Measurements from ENCODE around the gene HILPDA.

HILPDA gene

GRCh38 chr7:128448751-128449302 lies 6.9 kb upstream of the HILPDA start:
- TF ChIP-seq USF1 (IDR thresholded peaks at IDR 0.05): no peak
- no peak for TF ChIP-seq RAD21 (IDR thresholded peaks at IDR 0.05; ENCODE audit: low read depth)
- TF ChIP-seq NFIC (IDR thresholded peaks at IDR 0.05): no peak
- TF ChIP-seq, protein P1, sequence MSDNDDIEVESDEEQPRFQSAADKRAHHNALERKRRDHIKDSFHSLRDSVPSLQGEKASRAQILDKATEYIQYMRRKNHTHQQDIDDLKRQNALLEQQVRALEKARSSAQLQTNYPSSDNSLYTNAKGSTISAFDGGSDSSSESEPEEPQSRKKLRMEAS (IDR thresholded peaks at IDR 0.05): no peak
- TF ChIP-seq TEAD4 (IDR thresholded peaks at IDR 0.05): no peak
- no peak for TF ChIP-seq CEBPB (IDR thresholded peaks at IDR 0.05)
- TF ChIP-seq TCF12 (IDR thresholded peaks at IDR 0.05; ENCODE audit: low read depth): no peak
- no peak for TF ChIP-seq EP300 (IDR thresholded peaks at IDR 0.05; ENCODE audit: borderline replicate concordance)
- no peak for TF ChIP-seq FOXM1 (IDR thresholded peaks at IDR 0.05; ENCODE audit: borderline replicate concordance, low read depth)
- no peak for TF ChIP-seq TAF1 (IDR thresholded peaks at IDR 0.05; ENCODE audit: low read depth)
- TF ChIP-seq CREB1 (IDR thresholded peaks at IDR 0.05; ENCODE audit: low read depth): no peak
- TF ChIP-seq YY1 (IDR thresholded peaks at IDR 0.05; ENCODE audit: low read depth): no peak
- no peak for TF ChIP-seq REST (IDR thresholded peaks at IDR 0.05; ENCODE audit: low read depth)
- TF ChIP-seq ZBTB7A (IDR thresholded peaks at IDR 0.05; ENCODE audit: low read depth): no peak

DNA sequence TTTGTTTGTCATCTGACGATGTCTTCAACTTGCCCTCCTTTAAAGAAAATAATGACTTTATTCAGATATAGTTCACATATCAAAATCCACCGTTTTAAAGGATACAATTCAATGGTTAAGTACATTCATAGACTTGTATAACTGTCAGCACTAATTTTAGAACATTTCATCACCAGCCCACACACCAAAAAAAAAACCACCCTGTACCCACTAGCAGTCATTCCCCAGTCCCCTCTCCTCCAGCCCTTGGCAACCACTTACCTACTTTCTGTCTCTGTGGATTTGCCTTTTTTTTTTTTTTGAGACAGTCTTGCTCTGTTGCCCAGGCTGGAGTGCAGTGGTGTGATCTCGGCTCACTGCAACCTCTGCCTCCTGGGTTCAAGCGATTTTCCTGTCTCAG lies 5.3 kb upstream of the HILPDA start:
- TF ChIP-seq FOXM1 (IDR thresholded peaks at IDR 0.05; ENCODE audit: borderline replicate concordance, low read depth) (no peak), ZBTB7A (IDR thresholded peaks at IDR 0.05; ENCODE audit: low read depth) (no peak), RAD21 (IDR thresholded peaks at IDR 0.05; ENCODE audit: low read depth) (no peak), NFIC (IDR thresholded peaks at IDR 0.05) (no peak), EP300 (IDR thresholded peaks at IDR 0.05; ENCODE audit: borderline replicate concordance) (no peak), TEAD4 (IDR thresholded peaks at IDR 0.05) (no peak), CEBPB (IDR thresholded peaks at IDR 0.05) (no peak), YY1 (IDR thresholded peaks at IDR 0.05; ENCODE audit: low read depth) (no peak), USF1 (IDR thresholded peaks at IDR 0.05) (no peak), REST (IDR thresholded peaks at IDR 0.05; ENCODE audit: low read depth) (no peak), EGR1 (IDR thresholded peaks at IDR 0.05) (no peak), TAF1 (IDR thresholded peaks at IDR 0.05; ENCODE audit: low read depth) (no peak), TCF12 (IDR thresholded peaks at IDR 0.05; ENCODE audit: low read depth) (no peak), CREB1 (IDR thresholded peaks at IDR 0.05; ENCODE audit: low read depth) (no peak)
- TF ChIP-seq, protein P1 (IDR thresholded peaks at IDR 0.05): no peak

- TF ChIP-seq RAD21 (IDR thresholded peaks at IDR 0.05; ENCODE audit: low read depth) (no peak), USF1 (IDR thresholded peaks at IDR 0.05) (no peak), FOXM1 (IDR thresholded peaks at IDR 0.05; ENCODE audit: borderline replicate concordance, low read depth) (no peak), YY1 (IDR thresholded peaks at IDR 0.05; ENCODE audit: low read depth) (no peak), TAF1 (IDR thresholded peaks at IDR 0.05; ENCODE audit: low read depth) (no peak), EGR1 (IDR thresholded peaks at IDR 0.05) (no peak), NFIC (IDR thresholded peaks at IDR 0.05) (no peak), CREB1 (IDR thresholded peaks at IDR 0.05; ENCODE audit: low read depth) (no peak), TEAD4 (IDR thresholded peaks at IDR 0.05) (no peak)
Observed at GRCh38 chr7:128450913-128451312, 4.8 kb upstream of the HILPDA start.

- TF ChIP-seq ZBTB7A (IDR thresholded peaks at IDR 0.05; ENCODE audit: low read depth): no peak
Observed at GRCh38 chr7:128452552-128452951, 3.1 kb upstream of the HILPDA start.

DNA sequence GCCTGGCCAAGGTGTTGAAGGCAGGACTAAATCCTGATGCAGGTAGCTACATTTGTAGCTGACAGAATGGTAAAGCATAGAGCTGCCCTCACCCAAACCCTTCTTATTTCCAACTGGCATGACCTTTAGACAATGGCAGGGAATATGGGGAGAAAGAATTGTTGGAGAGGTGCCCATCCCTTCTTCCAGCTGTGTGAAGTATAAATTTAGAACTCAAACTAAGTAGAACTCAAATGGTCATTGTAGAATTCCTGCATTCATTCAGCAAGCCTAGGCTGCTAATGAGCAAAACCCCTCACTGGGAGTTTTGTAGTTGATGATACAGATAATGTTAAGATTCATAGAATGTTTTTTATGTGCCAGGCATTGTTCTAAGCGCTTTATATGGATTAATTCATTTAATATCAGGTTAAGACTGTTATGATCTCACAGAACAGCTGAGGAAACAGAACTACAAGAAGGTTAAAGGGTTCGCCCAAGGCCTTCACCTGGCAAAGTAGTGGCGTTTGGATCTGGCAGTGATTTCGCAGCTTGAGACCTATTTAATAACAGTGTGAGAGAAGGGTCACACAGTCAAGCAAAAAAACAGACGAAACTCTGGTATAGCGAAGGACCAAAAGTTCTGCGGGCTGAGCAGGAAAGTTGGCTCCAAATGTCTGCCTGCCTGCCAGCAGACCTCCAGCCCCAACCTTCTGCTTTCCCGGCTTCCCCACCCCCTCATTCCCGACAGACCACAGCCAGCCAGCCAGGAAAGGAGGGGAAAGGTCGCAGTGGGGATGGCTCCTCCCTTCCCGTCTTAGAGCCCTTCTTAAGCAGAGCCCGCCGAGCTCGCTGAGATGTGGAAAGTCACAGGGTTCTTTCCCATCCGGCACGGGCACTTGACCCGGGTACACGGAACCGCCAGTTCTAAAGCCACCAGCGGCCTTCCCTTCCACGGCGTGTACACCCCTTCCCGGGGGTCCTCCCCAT lies 1.6 kb upstream of the HILPDA start:
- TF ChIP-seq RAD21 (IDR thresholded peaks at IDR 0.05; ENCODE audit: low read depth) (no peak), ZBTB7A (IDR thresholded peaks at IDR 0.05; ENCODE audit: low read depth) (no peak), TAF1 (IDR thresholded peaks at IDR 0.05; ENCODE audit: low read depth) (no peak)

Data from Ishikawa (cell line).